ENCODE measurements around the gene ATAD3B.

- TF ChIP-seq, protein P1, sequence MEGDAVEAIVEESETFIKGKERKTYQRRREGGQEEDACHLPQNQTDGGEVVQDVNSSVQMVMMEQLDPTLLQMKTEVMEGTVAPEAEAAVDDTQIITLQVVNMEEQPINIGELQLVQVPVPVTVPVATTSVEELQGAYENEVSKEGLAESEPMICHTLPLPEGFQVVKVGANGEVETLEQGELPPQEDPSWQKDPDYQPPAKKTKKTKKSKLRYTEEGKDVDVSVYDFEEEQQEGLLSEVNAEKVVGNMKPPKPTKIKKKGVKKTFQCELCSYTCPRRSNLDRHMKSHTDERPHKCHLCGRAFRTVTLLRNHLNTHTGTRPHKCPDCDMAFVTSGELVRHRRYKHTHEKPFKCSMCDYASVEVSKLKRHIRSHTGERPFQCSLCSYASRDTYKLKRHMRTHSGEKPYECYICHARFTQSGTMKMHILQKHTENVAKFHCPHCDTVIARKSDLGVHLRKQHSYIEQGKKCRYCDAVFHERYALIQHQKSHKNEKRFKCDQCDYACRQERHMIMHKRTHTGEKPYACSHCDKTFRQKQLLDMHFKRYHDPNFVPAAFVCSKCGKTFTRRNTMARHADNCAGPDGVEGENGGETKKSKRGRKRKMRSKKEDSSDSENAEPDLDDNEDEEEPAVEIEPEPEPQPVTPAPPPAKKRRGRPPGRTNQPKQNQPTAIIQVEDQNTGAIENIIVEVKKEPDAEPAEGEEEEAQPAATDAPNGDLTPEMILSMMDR (IDR thresholded peaks at IDR 0.05; ENCODE audit: insufficient read depth, low read length) = no peak
- TF ChIP-seq GABPA (IDR thresholded peaks at IDR 0.05; ENCODE audit: low read depth) = no peak
- no peak for TF ChIP-seq POLR2AphosphoS5 (IDR thresholded peaks at IDR 0.05; ENCODE audit: low read depth)
These were observed 73.0 kb downstream of the ATAD3B start for GRCh38 chr1:1544544-1544943.
